ENCODE results near the gene MAN1C1. TPM values are rescaled to one million over a fixed set of nuclear protein-coding genes. Genes with fewer than 3 reads are reported as not detected.

The MAN1C1 gene
- total and polyA plus RNA-seq, 10 of the 15 experiments (the other 5 are each of a cell fraction or from before 2014, with no cell fraction given), result 0.12 to 0.56 (median 0.22) TPM; not detected in 3

DNA sequence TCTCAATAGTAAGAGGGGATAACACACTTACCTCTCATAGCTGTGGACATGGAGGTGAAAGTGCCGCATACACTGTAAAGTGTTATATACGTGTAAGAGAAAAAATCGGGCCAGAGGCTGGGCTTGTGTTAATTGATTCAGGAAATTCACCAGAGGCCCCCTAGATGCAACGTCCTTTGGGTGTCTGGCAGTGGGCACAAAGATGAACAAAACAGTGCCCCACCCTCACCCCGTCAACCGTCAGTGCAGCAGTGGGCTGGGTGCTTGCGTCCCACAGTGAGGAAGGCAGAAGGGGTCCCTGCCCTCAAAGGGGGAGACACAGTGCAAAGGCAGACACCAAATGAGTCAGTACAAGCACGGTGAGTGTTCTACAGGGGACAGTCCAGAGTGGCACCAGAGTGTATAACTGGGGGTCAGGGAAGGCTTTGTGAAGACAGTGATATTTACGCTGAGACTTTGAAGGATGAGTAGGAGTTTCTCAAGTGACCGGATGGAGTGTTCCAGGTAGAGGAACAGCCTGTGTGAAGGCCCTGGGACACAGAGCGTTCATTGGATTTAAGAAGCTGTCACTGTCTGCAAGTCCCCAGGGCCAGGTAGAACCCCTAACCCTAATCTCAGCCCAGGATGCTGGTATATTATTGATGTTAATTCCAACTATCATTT lies 196.6 kb downstream of the MAN1C1 start:
- Histone ChIP-seq H3K9me3 (replicated peaks; ENCODE audit: control insufficient read depth, insufficient read depth, low read length) (no peaks in the 10 kb centered on the region), H3K4me3 (no peak overlapping the region), H3K4me2 (ENCODE audit: control insufficient read depth, insufficient read depth) (no peak overlapping the region), H2AFZ (ENCODE audit: control insufficient read depth, low read depth, low read length) (no peak overlapping the region), H4K20me1 (ENCODE audit: control insufficient read depth, insufficient read depth) (no peaks in the 10 kb centered on the region), H3K9ac (ENCODE audit: control insufficient read depth, insufficient read depth, low read length) (no peak overlapping the region), H3K79me2 (ENCODE audit: control insufficient read depth, insufficient read depth, low read length) (no peaks in the 10 kb centered on the region), H3K27me3 (replicated peaks in 1 of 2; ENCODE audit: control insufficient read depth in 2 of 2, insufficient read depth in 2 of 2, low read length in 1 of 2) (no peaks in the 10 kb centered on the region), H3K4me1 (ENCODE audit: control insufficient read depth, insufficient read depth, low read length) (peaks cover 7% of the 10 kb centered on the region), H3K36me3 (ENCODE audit: control insufficient read depth in 2 of 2, insufficient read depth in 2 of 2, low read length in 1 of 2) (no peaks in the 10 kb centered on the region), H3K27ac (ENCODE audit: control insufficient read depth, insufficient read depth) (no peak overlapping the region)
- intact Hi-C loops (cut with micrococcal nuclease; ENCODE audit: unreplicated experiment), result loop anchor here (5.0 kb wide), 1 partner anchor 291 kb away; no protein-coding TSS in a partner anchor
- BruUV-seq (replicated peaks), result no TSS peak
- TF ChIP-seq SPI1 (IDR thresholded peaks at IDR 0.05; ENCODE audit: borderline replicate concordance, insufficient read depth, low read depth, low read length), result no peak
- no peak for TF ChIP-seq RCOR1 (conservative IDR thresholded peaks at IDR 0.05; ENCODE audit: low read depth, low read length)
- no peak for TF ChIP-seq CEBPB (IDR thresholded peaks at IDR 0.05; ENCODE audit: borderline replicate concordance in 1 of 2, low read depth in 2 of 2, low read length in 2 of 2)
- no peak for TF ChIP-seq SMAD1 (IDR thresholded peaks at IDR 0.05; ENCODE audit: low read depth, partially characterized antibody)
- no peak for TF ChIP-seq CHD4 (IDR thresholded peaks at IDR 0.05)
- no peak for TF ChIP-seq NR2C2 (IDR thresholded peaks at IDR 0.05; ENCODE audit: borderline replicate concordance, control insufficient read depth, insufficient read length, low read depth)
- TF ChIP-seq IRF3 (IDR thresholded peaks at IDR 0.05), result no peak
- no peak for TF ChIP-seq JUNB (IDR thresholded peaks at IDR 0.05)
- TF ChIP-seq HDAC2 (IDR thresholded peaks at IDR 0.05), result no peak
- ChIA-PET CTCF (interaction anchor here (0.9 to 8.1 kb wide), 6 partner anchors 14 to 311 kb away, joined by 3 to 63 read pairs (median 4); partner anchors contain the start of genes PAFAH2 and SELENON), POLR2A (no interaction called here), SMC1A (ENCODE audit: uncharacterized antibody, unreplicated experiment) (interaction anchor here (1.6 kb wide), 1 partner anchor 82 kb away, joined by 4 read pairs; no protein-coding TSS in a partner anchor), RAD21 (ENCODE audit: unreplicated experiment) (no interaction called here)
- no peak for DNase-seq (ENCODE audit: low read depth, low spot score)
- WGBS (ENCODE audit: insufficient coverage, insufficient replicate concordance, low lambda C conversion rate, missing lambda C conversion rate), result 61% methylated on average over 11 of the region's 11 CpGs
- ATAC-seq, result no peak
- FAIRE-seq, result no peak
- in situ Hi-C loops (cut with MboI), result loop anchor here (5.0 to 25.0 kb wide), 2 partner anchors 401 to 576 kb away; partner anchors contain the start of gene RHCE

Measured in GM12878 (cell line).